Activated naive CD4-positive, alpha-beta T cell treated with anti-CD3 and anti-CD28 coated beads, Interleukin-2, amount 50 U/mL, for 24 hours (primary cell): Measurements from ENCODE around the gene MAST1.

Experiments
- H3K27ac Mint-ChIP-seq: one replicate; pipeline ENCODE4 v1.8.0; 2021; ENCODE audit warnings: mild to moderate bottlenecking, mixed read lengths
- H3K27me3 Mint-ChIP-seq: one replicate; pipeline ENCODE4 v1.8.0; 2021; ENCODE audit warnings: mixed read lengths
- H3K36me3 Mint-ChIP-seq: one replicate; pipeline ENCODE4 v1.8.0; 2021; ENCODE audit warnings: mixed read lengths
- H3K4me1 Mint-ChIP-seq: one replicate; pipeline ENCODE4 v1.8.0; 2021; ENCODE audit warnings: mixed read lengths
- H3K4me3 Mint-ChIP-seq: one replicate; pipeline ENCODE4 v1.8.0; 2021; ENCODE audit warnings: mild to moderate bottlenecking, mixed read lengths
- H3K9me3 Mint-ChIP-seq: one replicate; pipeline ENCODE4 v1.8.0; 2021; ENCODE audit warnings: mixed read lengths

MAST1 gene

DNA sequence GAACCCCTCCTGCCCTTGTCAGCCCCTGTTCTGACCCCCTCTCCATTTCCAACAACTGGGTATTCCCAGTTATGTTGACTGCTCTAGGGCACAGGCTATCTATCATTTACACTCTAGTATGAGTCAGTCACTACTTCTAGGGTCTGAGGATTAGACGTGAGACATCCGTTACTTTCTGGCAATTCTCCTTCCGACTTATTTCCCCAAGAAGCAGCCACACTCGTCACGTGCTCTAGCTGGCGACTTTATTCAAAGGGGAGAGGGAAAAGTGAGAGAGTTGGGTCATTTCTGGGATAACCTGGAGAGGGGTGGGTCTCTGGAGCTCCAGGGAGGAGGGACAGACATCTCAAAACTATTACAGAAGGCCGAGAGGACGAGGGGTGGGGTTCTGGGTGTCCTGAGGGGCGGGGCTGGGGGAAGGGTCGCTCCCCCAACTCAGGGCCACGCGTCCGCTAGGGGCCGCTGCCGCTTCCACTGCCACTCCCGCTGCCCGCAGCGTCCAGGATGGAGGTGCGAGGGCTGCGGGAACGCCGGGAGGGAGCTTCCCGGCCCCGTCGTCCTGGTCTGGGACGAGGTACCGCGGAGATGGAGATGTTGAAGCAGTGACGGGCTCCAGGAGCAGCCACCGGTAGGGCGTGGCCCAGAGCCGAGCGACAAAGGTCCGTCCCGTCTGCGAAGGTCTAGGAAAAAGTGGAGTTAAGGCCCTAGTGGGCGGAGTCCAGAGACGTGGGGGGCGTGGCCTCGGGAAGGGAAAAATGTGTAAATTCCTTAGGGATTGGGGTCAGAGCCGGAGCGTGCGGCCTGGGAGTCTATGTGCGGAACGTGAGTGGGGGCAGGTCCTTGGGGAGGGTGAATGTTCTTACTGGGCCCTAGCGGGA, 12.8 kb upstream of the MAST1 start:
- peaks cover 2% of the 10 kb centered on the region for H3K36me3 Mint-ChIP-seq
- H3K27me3 Mint-ChIP-seq = peaks cover 33% of the 10 kb centered on the region
- no peak overlapping the region for H3K4me3 Mint-ChIP-seq
- no peaks in the 10 kb centered on the region for H3K9me3 Mint-ChIP-seq
- H3K4me1 Mint-ChIP-seq = peaks cover 8% of the 10 kb centered on the region
- H3K27ac Mint-ChIP-seq = no peak overlapping the region

- Mint-ChIP-seq H3K9me3 (no peaks in the 10 kb centered on the region), H3K4me3 (no peak overlapping the region), H3K27ac (no peak overlapping the region)
Observed at GRCh38 chr19:12828494-12828893, 9.8 kb upstream of the MAST1 start.

DNA sequence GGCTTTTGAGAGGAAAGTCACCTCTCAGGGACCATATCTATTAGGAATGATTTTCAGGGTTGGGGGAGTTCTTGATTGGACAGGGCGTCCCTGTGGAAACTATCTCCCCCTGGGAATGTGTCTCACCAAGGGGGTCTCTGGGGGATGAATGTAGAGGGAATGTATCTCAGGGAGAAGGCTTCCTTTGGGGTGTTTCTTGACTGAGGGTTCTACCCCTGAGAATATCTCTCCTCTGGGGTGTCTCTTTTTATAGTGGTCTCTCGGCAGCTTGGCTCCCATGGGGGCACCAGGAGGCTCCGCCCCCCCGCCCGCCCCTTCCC, 4.9 kb upstream of the MAST1 start:
- H3K27me3 Mint-ChIP-seq = peaks cover 65% of the 10 kb centered on the region
- peak overlapping the region; percentile 62 for H3K27ac Mint-ChIP-seq
- H3K4me1 Mint-ChIP-seq = peaks cover 35% of the 10 kb centered on the region

More at GRCh38 chr19:12828494-12828893, 9.8 kb upstream of the MAST1 start:
- H3K36me3 Mint-ChIP-seq = peaks cover 2% of the 10 kb centered on the region
- H3K27me3 Mint-ChIP-seq = peaks cover 56% of the 10 kb centered on the region
- H3K4me1 Mint-ChIP-seq = peaks cover 22% of the 10 kb centered on the region

DNA sequence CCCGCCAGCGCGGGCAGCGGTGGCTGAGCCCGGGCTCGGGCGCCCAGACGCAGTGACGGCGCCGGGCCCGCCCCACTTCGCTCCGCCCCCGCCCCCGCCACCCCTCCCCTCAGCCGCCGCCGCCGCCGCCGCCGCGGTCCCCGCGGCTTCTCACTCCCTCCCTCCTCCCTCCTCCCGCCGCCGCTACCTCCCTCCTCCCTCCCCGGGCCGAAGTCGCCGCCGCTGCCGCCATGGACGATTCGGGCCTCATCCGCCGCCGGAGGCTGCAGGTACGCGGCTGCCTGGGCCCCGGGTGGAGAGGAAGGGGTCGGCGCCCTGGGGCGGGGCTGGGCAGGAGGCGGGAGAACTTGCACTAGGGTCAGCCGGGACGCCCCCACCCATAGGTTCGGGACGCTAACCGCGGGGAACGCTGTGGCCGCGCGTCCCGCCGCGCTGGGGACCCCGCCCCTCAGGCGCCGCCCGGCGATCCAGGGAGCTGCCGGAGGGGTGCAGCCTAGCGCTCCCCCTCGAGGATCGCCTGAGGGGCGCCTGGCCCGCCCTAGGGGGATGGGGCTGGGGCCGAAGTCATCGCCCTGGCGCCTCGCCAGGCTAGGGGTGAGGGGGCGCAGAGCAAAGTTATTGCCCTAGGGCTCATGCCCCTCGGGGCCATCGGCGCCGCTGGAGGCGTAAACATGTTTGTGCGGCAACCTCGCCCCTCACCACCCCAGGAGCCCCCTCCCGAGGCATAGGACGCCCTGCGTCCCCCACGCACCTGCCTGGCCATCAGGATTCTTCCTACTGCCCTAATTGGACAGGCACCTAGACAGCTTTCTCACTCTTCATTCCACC, 4.4 kb upstream of the MAST1 start:
- Mint-ChIP-seq H3K4me3 (peak overlapping the region; percentile 44), H3K9me3 (no peaks in the 10 kb centered on the region), H3K27me3 (peaks cover 62% of the 10 kb centered on the region), H3K27ac (peak overlapping the region; percentile 43), H3K4me1 (peaks cover 36% of the 10 kb centered on the region), H3K36me3 (peaks cover 2% of the 10 kb centered on the region)

More for the DNA sequence above, 4.9 kb upstream of the MAST1 start:
- H3K4me3 Mint-ChIP-seq = peak overlapping the region; percentile 67
- no peaks in the 10 kb centered on the region for H3K9me3 Mint-ChIP-seq
- peaks cover 2% of the 10 kb centered on the region for H3K36me3 Mint-ChIP-seq

DNA sequence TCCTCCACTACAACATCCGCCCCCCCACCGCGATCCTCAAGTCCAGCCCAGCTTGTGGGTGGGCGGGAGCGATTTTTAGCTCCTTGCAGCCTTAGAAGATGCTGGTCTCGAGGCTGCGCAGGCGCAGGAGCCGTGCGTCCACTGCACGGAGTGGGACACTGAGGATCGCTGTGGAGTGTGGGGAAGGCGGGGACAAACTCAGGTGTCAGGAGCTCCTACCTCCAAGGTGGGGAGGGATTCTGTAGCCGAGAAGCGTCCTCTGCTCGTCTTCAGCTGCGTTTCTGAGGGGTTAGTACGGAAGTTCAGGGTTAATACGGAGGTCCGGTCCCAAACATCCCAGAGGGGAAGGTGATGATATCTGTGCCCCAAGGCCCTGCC, 3.8 kb upstream of the MAST1 start, which contains the start of gene RTBDN:
TSS of gene RTBDN (minus strand) at position 14 of the 378 bp plus-strand sequence. CDS start 4,600 bp downstream, outside the sequence.
- Mint-ChIP-seq H3K9me3 (no peaks in the 10 kb centered on the region), H3K27ac (peak within 1 kb of the TSS; percentile 62), H3K4me3 (peak within 1 kb of the TSS; percentile 67), H3K4me1 (peaks cover 42% of the 10 kb centered on the region), H3K27me3 (peaks cover 65% of the 10 kb centered on the region), H3K36me3 (peaks cover 2% of the 10 kb centered on the region)

DNA sequence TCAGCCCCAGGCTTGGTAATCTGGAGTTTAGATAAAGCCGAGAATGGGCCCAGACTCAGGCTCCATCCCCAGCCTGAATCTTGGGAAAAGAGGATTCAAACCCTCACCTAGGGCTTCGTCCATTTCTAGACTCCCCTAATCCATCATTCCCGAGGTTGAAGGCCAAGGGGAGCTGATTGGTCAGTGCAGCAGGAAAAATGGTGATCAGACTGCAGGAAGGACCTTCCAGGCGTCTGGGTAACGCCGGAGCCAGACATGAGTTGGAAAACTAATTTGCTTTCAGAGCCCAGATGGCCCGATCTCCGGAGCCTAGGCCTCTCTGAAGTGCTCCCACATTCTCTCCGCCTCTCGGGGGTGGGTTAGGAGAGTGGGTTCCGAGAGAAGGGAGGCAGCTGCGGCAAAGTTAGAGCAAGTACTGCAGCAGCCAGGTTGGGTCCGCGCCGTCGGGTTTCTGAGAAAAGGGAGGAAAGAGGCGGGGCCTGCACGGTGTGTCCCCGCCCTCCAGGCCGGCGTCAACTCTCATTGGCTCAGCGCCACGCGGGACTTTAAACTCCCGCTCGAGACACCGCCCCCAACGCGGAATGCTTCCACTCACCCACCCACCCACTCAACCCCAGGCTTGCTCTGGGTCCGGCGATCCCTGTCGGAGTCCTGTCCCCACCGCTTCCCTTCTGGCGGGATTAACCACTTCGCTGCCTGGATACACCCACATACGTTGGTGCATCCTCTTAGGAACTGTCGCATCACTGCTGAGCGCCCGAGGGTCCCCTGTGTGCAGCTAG, 3.1 kb upstream of the MAST1 start:
- Mint-ChIP-seq H3K9me3 (no peaks in the 10 kb centered on the region), H3K4me1 (peaks cover 43% of the 10 kb centered on the region), H3K36me3 (peaks cover 2% of the 10 kb centered on the region), H3K4me3 (no peak overlapping the region), H3K27ac (no peak overlapping the region), H3K27me3 (peaks cover 63% of the 10 kb centered on the region)

DNA sequence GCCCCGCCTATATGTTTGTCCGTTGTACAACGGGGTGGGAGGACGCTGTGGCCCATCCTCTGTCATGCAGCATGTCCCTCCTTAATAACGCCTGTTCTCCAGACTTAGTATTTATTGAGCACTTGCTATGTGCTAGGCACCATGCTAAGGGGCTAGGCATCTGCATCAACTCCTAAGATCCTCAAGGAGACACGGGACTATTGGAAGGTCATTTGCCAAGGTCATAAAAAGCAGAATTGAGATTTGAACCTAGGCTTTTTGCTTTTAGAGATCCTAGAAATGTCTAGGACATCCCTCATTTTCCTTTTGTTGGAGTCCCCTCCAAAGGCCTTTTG, 1.8 kb upstream of the MAST1 start:
- Mint-ChIP-seq H3K4me3 (no peak overlapping the region), H3K27ac (no peak overlapping the region), H3K36me3 (no peaks in the 10 kb centered on the region), H3K4me1 (peaks cover 52% of the 10 kb centered on the region), H3K9me3 (no peaks in the 10 kb centered on the region), H3K27me3 (peaks cover 66% of the 10 kb centered on the region)

- peak overlapping the region; percentile 23 for H3K4me3 Mint-ChIP-seq
- no peaks in the 10 kb centered on the region for H3K9me3 Mint-ChIP-seq
- no peaks in the 10 kb centered on the region for H3K36me3 Mint-ChIP-seq
- H3K4me1 Mint-ChIP-seq = peaks cover 50% of the 10 kb centered on the region
- peaks cover 64% of the 10 kb centered on the region for H3K27me3 Mint-ChIP-seq
- peak overlapping the region; percentile 79 for H3K27ac Mint-ChIP-seq
Observed at GRCh38 chr19:12837225-12837624, 1.1 kb upstream of the MAST1 start.

DNA sequence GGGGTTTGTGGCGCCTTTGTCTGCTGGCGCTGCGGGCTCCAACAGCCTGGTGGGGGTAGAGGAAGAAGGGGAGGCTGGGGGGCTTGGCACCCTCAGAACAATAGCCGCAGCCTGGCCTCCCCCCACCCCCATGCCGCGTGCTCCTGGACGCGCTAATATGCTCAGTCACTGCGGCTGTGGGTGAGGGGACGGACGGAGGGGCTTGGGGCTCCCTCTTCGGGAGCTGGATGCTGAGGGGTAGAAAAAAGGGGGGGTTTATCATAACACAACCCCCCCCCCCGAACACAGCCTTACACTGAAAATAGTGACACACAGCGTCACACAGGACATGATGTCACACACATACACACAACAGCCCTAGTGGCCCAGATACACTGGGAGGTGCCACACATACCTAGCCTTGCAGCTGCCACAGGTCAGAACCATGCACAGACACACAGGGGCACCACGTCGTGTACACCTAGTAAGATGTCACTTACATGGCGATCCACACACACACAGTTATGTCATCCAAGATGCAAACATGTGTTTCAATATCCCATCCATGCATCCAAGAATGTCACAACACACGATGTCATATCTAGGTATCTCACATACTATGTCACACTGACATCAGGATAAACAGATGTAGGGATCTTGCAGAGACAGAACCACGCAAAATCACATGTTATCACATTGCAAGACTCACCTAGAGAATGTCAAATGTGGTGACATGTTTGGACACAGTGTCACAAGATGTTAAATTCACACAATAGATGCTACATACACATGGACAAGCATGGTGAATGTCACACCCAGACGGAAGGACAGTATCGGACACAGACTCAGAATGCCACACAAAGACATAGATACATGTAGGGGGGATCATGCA, 806 bp downstream of the MAST1 start:
- peak overlapping the region; percentile 77 for H3K4me3 Mint-ChIP-seq
- no peaks in the 10 kb centered on the region for H3K9me3 Mint-ChIP-seq
- peaks cover 41% of the 10 kb centered on the region for H3K4me1 Mint-ChIP-seq
- peaks cover 61% of the 10 kb centered on the region for H3K27me3 Mint-ChIP-seq
- no peaks in the 10 kb centered on the region for H3K36me3 Mint-ChIP-seq
- no peak overlapping the region for H3K27ac Mint-ChIP-seq

GRCh38 chr19:12840091-12841079, 2.1 kb downstream of the MAST1 start:
- peaks cover 35% of the 10 kb centered on the region for H3K4me1 Mint-ChIP-seq
- no peak overlapping the region for H3K27ac Mint-ChIP-seq
- H3K27me3 Mint-ChIP-seq = peaks cover 56% of the 10 kb centered on the region
- no peaks in the 10 kb centered on the region for H3K9me3 Mint-ChIP-seq
- peak overlapping the region; percentile 27 for H3K4me3 Mint-ChIP-seq
- no peaks in the 10 kb centered on the region for H3K36me3 Mint-ChIP-seq

DNA sequence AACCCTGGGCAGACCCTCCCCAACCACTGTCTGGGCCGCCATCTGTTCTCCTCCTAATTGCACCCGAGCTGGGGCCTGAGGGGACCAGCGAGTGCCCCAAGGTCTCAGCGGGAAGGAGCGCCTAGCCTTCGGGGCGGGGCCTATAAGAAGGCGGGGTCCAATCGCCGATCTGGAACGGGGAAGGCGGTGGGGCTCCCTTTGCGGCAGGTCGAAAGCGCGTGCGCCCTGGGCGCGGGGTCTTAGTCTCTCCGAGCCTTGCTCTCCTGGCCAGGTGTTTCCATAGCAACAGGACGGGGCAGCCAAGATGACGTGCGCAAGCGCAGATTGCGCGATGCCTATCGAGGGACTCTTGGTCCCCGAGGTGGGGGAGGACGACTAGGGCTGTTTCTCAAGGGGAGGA, 2.8 kb downstream of the MAST1 start:
- Mint-ChIP-seq H3K27me3 (peaks cover 53% of the 10 kb centered on the region), H3K36me3 (no peaks in the 10 kb centered on the region), H3K4me1 (peaks cover 35% of the 10 kb centered on the region), H3K4me3 (peak overlapping the region; percentile 27), H3K27ac (no peak overlapping the region), H3K9me3 (no peaks in the 10 kb centered on the region)

DNA sequence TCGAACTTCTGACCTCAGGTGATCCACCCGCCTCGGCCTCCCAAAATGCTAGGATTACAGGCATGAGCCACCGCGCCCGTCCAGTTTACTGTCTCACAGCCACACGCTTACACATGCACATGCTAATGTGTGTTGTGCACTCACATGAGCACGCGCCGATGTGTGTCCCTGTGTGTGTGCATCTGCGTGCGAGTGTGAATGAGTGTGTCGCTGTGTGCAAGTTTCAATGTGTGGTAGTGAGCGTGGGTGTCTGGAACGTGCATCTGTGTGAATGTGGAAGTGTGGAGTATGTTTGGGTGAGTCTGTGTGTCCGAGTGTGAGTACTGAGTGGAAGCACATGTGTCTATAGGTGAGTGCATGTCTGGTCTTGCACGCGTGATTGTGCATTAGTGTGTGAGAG, 4.2 kb downstream of the MAST1 start:
- no peaks in the 10 kb centered on the region for H3K36me3 Mint-ChIP-seq
- H3K9me3 Mint-ChIP-seq = no peaks in the 10 kb centered on the region
- no peak overlapping the region for H3K27ac Mint-ChIP-seq
- H3K27me3 Mint-ChIP-seq = peaks cover 46% of the 10 kb centered on the region
- H3K4me1 Mint-ChIP-seq = peaks cover 25% of the 10 kb centered on the region
- no peak overlapping the region for H3K4me3 Mint-ChIP-seq

DNA sequence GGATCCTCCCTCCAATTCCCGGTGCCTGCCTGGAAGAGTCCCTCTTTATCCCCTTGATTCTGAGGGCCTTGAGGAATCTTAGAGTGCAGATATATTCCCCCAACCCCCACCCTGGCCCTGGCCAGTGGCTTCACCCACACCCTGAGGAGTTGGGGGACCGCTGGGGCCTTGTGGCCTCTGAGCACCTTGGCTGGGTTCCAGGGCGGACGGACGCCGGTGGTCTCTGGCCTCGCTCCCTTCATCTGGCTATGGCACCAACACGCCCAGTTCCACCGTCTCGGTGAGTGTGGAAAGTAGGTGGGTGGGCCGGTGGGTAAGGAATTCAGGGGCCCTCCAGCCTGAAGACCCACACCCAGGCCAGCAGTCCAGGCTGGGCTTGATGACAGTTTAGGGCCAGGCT, 5.0 kb downstream of the MAST1 start:
- no peak overlapping the region for H3K27ac Mint-ChIP-seq
- H3K36me3 Mint-ChIP-seq = no peaks in the 10 kb centered on the region
- peaks cover 24% of the 10 kb centered on the region for H3K4me1 Mint-ChIP-seq
- H3K9me3 Mint-ChIP-seq = no peaks in the 10 kb centered on the region
- peaks cover 41% of the 10 kb centered on the region for H3K27me3 Mint-ChIP-seq
- H3K4me3 Mint-ChIP-seq = no peak overlapping the region
